CD4-positive, alpha-beta T cell treated with Interleukin-21 for 1 hour (primary cell): ENCODE data around the gene ERI3.

Experiments
- DNase-seq: peaks from one replicate; pipeline ENCODE4 v3.0.0-alpha.2; 2020

Gene ERI3

GRCh38 chr1:44282704-44283426, 72.2 kb downstream of the ERI3 start:
- DNase-seq = no peak

DNA sequence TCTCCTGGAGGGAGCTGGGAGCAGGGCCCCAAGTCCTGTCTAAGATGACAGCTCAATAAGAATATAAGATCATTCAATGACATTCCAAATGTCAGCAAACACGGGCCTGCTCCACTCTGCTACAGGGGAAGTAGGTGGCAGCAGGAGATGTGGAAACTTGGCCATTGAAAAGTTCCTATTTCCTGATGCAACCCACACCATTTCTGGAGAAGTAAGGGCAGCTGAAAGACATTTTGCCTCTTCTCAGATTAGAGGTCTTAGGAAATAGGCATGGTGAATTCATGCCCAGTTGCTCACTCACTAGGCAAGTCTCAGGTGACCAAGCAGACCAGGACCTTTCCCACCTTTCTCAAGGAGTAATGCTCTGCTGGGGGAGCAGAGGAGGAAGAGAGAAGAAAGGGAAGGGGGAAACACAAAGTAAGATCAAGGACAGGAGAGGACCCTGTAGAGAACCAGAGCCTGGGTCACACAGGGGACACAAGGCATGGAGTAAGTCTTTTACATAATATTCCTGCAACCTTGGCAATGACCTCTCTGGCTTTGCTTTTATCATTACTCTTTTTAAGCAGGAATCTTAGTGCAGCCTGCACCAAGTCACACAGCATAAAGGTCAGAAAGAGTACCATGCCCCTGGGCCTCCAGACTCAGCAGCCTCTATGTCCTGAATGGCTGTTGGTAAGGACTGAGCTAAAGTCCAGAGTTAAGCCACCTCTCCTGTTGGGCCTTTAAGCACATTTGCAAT, 72.9 kb downstream of the ERI3 start:
- no peak for DNase-seq

DNA sequence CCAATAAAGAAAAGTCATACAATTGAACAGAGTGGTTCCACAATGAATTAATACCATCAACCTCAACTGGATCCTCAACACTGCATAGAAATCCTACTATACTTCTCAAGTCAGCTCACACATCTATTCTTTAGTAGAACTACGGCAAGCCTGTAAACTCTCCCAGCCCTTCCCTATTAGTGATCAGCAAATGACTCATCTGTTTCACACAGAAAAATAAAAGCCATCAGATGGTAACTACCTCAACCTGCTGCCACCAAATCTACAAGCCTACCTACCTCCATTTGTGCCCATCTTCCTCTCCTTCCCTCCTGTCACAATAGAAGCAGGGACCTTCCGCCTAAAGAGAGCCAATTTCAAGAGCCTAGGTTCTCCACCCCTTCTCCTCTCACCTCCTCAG, 78.2 kb downstream of the ERI3 start:
- DNase-seq = no peak

- no peak for DNase-seq
These were observed 79.1 kb downstream of the ERI3 start for GRCh38 chr1:44275991-44276405.

GRCh38 chr1:44275296-44275962, 79.6 kb downstream of the ERI3 start:
- no peak for DNase-seq

DNA sequence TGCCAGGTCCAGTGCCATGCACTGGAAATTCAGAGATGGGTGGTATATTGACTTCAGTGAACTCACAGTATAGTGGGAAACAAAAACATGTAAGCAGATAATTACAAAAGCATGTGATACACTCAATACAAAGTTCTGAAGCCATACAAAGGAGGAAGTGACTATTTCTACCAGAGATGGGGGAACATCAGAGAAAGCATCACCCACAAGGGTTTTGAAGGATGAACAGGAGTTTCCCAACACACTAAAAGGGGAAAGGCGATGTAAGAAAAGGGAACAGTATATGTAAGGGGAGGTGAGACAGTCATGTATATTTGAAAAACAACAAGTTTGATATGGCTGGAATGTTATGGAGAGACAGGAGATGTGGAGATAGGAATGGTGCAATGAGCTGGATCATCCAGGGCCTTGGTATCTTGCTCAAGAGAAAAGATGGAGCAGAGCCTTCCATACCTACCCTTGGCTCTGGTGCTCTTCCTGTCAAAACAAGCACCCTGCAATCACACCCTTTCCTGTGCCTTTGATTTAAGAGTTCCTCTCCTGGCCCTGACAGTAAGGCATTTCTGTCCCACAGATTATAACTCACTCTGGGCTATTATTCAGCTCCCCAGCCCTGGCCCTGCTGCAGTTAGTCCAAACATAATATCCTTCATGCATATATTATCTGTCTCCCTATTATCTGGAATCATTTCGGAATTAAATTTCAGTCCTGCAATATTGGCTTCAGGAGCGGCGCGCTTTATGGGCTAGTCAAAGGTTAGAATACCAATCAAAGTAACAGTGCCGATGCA, 81.3 kb downstream of the ERI3 start:
- DNase-seq = no peak

- no peak for DNase-seq
These were observed 82.1 kb downstream of the ERI3 start for GRCh38 chr1:44272992-44273391.

GRCh38 chr1:44271646-44272045, 83.4 kb downstream of the ERI3 start:
- DNase-seq = no peak

GRCh38 chr1:44270686-44271628, 84.1 kb downstream of the ERI3 start:
- DNase-seq = no peak

DNA sequence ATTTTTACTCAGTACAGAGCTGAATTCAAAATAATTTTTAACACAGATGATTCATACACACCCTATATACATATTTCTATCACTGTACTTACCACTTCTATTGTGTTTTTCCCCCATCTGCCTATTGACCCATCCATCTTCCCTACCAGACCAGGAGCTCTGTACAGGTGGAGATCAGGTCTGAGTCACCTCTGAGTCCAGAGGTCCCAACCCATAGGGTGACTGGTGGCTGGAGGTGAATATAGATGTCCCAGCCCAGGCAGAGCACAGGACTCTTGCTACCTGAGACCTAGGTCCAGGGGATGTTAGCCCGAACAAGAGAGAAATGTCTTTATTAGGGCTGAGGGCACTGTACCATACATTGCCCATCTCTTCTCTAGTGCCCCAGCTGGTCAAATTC, 87.0 kb downstream of the ERI3 start:
- DNase-seq = no peak

GRCh38 chr1:44267438-44267837, 87.6 kb downstream of the ERI3 start:
- no peak for DNase-seq

- no peak for DNase-seq
These were observed 88.4 kb downstream of the ERI3 start for GRCh38 chr1:44266400-44267344.

- no peak for DNase-seq
These were observed 89.2 kb downstream of the ERI3 start for GRCh38 chr1:44265656-44266358.

- DNase-seq = no peak
These were observed 90.6 kb downstream of the ERI3 start for GRCh38 chr1:44264451-44264771.

GRCh38 chr1:44263568-44264450, 91.2 kb downstream of the ERI3 start:
- no peak for DNase-seq

GRCh38 chr1:44262816-44263567, 92.1 kb downstream of the ERI3 start:
- no peak for DNase-seq

DNA sequence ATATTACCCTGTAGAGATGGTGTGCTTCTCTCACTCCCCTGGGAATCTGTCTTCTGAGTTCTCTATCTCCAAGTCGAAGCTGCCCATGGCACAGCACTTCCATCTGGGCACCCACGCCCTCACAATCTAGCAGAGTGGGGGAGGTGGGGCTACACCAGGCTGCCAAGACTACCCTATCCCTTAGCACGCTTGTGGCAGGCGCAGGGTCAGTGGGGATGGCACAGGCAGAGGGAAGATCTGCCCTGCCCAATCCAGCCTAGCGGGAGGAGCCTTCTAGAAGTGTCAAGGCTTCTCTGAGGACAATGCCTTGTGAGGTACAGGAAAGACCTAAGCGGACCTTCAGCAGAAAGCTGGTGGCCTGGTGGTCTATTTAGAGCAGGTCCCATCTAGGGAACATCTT, 92.6 kb downstream of the ERI3 start:
- no peak for DNase-seq

GRCh38 chr1:44261962-44262361, 93.1 kb downstream of the ERI3 start:
- DNase-seq = no peak
